Dermis blood vessel endothelial cell (primary cell): Measurements from ENCODE around the gene SF3B3. TPM values are rescaled to one million over a fixed set of nuclear protein-coding genes. Genes with fewer than 3 reads are reported as not detected.

Source experiments
- total RNA-seq: library from RNA; depleted of rRNA; stranded (reverse); fragments of >200 nt; gene quantifications from 2 replicates; pipeline ENCODE4 v1.2.3, GENCODE V29; 2014

SF3B3 gene
- total RNA-seq, 1 donor from 2014 or later: 96.3 TPM

Other genes starting within 250 kb of the SF3B3 start
- gene AARS1, start 234.3 kb upstream of the SF3B3 start, total RNA-seq: 111 and 152 TPM in 2 replicates
- gene DDX19B, start 224.6 kb upstream of the SF3B3 start, total RNA-seq: 24.0 and 32.6 TPM in 2 replicates
- 40.2 and 50.5 TPM in 2 replicates for gene DDX19A, start 176.9 kb upstream of the SF3B3 start, total RNA-seq
- gene ST3GAL2, start 84.7 kb upstream of the SF3B3 start, total RNA-seq: 52.4 and 61.2 TPM in 2 replicates
- 11.2 and 19.9 TPM in 2 replicates for gene FCSK, start 69.2 kb upstream of the SF3B3 start, total RNA-seq
- 93.8 and 98.0 TPM in 2 replicates for gene COG4, start 262 bp upstream of the SF3B3 start, total RNA-seq
- 1.9 and 7.3 TPM in 2 replicates for gene IL34, start 122.7 kb downstream of the SF3B3 start, total RNA-seq
- gene MTSS2, start 162.2 kb downstream of the SF3B3 start, total RNA-seq: 19.9 and 20.6 TPM in 2 replicates